ENCODE results near the gene ABCB10.
"Not testable (repeated sequence)": the region's sequence is repeated elsewhere in the genome, so short reads cannot be mapped to it uniquely, and the experiment has no call there.

GRCh38 chr1:229511201-229511600 lies 47.3 kb downstream of the ABCB10 start:
- not testable (repeated sequence) for TF ChIP-seq CTCF (conservative IDR thresholded peaks at IDR 0.05; ENCODE audit: low read depth, low read length); EZH2 (IDR thresholded peaks at IDR 0.05; ENCODE audit: borderline replicate concordance, low read depth, low read length, poor library complexity, severe bottlenecking)

Measured in A673 (cell line).